NCI-H226 (cell line): ENCODE data around the gene VEPH1.

ENCODE experiments used
- DNase-seq: peaks from one replicate; pipeline ENCODE4 v3.0.0-alpha.2; 2015

The VEPH1 gene

DNA sequence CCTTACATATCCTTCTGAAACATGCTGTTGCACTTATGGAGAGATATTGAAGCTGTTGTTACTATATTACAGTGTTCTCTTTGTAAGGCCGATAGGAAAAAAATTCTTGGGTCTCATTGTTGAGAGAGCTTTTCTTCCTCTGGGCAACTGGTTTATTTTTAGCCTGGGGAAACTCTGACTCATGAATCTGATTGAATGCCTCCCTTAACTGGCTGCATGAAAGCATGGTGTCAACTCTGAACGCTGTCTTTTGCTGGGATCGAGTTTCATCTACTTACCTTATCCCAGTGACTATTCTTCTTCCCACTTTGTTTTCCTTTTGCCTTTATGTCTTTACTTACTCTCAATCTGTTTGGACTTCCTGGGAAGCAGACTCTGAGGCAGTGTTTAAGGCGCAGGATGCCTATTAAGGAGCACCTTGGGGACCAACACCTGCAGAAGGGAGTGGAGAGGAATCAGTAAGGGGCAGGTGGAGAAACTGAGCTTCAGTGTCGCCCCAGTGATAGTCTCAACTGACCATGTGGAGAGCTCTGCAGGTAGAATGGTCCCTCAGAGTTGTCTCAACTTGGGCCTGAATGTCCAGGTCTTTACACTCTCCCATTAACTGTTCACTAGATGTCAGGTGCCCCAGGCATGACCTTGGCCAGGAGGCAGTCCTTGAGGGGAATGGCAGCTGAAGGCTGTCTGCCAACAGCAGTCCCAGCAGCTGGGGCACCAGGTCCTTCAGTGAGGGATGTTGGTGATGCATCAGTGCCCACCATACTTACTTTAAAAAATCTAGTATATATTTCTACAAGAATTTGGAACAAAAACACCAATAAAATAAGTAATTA lies 254.4 kb downstream of the VEPH1 start:
- peak; percentile 75 for DNase-seq

DNA sequence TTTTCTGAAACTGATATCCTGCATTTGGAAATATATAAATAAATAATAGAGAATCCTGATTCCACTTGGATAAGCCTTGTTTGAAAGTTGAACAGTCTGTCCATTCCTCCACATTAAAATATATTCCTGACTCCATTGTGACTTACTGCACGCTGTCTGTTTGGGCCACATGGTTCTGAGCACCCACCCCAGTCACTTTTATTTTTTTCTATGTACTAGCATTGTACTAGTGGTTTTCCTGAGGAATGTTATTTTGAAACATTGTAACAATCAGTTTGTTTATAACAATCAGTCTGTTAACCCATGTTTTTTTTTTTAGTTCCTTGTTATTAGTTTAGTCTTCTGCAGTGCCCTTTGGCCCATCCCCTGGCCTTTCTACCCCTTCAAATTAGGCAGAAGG lies 255.8 kb downstream of the VEPH1 start:
- DNase-seq = no peak

DNA sequence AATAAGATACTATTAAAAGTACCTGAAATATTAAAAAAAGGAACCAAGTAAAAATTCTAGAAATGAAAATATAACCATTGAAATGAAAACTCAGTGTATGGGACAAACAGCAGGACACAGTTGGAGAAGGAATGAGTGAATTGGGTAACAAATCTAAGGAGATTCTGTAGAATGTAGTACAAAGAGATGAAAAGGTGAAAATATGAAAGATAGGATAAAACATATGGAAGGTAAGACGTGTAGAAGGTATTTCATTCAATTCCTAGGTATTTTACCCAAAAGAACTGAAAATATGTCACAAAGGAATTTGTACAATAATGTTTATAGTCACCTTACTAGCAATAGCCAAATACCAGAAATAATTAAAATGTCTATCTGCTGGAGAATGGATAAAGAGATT lies 260.4 kb downstream of the VEPH1 start:
- DNase-seq = no peak

DNA sequence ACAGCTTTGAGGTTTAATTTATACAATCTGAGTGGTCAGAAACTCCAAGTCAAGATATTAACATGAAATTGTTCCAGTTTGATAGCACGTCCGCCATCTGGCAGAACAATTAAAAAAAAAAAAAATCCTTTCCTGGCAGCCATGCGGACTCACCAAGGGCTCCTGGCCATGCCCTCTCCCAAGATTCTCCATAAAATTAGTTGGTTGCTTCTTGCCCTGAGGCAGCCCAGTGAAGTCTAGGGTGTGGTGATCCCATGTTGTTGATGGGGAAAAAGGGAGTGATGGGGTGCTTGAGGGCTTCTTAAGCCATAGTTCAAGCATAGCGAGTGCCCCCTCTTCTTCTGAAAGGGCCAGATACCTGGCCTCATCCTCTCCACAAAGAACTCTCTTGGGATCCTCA lies 261.6 kb downstream of the VEPH1 start:
- DNase-seq = no peak

DNA sequence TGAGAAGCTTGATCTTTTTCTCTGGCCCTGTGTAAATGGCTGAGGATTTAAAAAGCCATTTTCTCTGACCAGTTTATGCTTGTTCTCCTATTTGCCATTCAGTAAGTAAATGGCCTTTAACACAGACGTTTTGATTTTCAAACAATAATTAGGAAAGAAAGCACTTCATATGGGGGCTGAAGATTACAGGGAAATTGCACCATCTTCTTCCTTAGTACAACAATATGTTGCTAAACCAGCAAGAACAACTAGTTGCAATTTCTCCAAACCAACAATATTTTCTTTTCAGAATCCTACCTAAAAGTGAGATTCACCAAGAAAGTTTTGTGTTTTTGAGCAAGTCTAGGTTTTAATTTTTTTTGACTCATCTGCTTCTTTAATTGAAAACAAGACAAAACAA lies 262.8 kb downstream of the VEPH1 start:
- DNase-seq = no peak

DNA sequence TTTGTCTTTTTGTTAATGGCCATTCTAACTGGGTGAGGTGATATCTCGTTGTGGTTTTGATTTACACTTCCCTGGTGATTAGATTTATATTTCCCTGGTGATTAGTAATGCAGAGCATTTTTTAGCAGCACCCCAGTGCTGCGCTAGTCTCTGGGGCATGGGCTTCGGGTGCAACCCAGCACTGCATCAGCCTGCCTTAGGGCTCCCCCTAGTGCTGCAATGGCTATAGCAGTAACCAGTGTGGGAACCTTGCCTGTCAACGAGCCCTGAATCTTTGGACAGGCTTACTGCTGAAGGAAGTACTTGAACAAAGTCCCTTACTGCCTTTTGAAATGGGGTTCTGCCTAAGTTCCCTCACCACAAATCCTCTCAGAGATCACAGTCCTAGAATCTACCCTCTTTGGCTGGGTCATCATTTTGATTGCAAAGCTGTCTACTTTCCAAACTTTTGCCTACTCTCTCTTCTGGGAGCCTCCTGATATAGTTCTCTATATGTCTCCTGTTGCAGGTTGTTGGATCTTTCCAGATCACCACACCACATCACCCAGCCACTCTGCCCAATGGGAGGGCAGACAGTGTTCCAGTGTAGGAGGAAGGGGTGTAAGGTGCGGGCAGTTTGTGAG lies 264.0 kb downstream of the VEPH1 start:
- peak; percentile 32 for DNase-seq

DNA sequence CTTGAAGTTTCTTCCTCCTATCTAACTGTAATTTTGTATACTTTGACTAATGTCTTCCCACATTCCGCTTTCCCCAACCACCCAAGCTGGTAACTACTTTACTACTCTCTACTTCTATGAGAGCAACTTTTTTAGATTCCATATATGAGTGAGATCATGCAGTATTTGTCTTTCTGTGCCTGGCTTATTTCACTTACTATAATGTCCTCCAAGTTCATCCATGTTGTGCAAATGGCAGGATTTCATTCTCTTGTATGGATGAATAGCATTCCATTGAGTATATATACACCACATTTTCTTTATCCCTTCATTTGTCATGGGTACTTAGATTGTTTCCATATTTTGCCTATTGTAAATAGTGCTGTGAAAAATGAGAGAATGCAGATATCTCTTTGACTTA lies 264.8 kb downstream of the VEPH1 start:
- DNase-seq = no peak

DNA sequence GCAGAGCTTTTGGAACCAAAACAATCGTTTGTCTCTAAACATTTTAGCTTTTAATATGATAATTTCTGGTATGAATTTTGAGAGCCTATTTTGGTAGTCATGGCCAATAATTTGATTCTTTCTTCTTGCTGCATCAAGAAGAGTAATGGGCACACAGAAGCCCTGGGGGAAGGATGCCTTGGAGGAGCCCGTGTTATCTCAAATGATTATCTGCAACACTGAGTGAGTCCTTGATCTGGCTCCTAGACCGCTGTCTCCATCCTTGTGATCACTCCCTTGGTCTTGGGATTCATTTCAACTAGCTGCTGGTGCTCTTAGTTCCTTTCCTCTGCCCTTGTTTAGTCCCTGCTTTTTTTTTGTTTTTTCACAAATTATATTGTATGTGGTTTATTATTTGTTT lies 265.3 kb downstream of the VEPH1 start:
- DNase-seq = no peak

DNA sequence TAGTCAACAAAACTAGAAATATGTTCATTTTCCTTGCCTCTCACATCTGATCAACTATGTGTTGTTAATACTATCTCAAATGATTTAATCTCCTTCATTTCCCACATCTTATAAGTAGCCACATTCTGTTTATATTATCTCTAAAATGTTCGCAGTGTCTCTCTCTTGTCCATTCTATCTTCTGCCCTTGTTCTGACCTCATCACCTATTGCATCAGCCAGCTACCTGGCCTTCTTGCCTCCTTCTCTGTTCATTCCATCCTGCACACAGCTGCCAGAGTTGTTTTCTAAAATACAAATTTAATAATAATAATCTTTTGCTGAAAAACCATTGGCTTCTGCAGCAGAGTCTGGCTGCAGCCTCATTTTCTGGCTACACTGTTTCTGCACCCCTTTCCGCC lies 267.9 kb downstream of the VEPH1 start:
- DNase-seq = no peak

DNA sequence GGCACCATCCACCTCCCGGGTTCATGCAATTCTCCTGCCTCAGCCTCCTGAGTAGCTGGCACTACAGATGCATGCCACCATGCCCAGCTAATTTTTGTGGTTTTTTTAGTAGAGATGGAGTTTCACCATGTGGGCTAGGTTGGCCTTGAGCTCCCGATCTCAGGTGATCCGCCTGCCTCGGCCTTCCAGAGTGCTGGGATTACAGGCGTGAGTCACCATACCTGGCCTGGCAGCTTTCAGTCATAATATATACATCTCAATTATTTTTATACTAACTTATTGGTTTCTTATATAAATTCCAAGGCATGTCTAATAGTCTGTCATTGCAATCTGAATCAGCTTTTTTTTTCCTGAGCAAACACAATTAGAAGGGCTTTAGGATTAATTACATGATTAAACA lies 269.3 kb downstream of the VEPH1 start:
- no peak for DNase-seq

DNA sequence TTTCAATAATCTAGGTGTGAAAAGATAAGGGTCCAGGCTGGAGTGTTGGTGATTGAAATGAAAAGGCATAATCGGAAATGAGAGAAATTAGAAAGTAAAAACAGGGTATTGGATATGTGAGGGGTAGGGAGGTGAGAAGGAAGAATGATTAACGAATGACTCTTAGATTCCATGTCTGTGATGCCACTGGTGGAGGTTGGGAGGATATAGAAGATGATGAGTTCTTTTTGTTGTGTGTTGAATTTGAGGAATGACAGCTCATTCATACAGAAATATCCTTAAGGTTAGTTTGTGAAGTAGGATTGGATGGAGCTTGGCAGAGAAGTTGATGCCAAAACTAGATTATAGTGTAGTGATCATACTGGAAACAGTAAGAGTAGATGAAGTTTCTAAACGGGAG lies 271.1 kb downstream of the VEPH1 start:
- DNase-seq = peak; percentile 28

DNA sequence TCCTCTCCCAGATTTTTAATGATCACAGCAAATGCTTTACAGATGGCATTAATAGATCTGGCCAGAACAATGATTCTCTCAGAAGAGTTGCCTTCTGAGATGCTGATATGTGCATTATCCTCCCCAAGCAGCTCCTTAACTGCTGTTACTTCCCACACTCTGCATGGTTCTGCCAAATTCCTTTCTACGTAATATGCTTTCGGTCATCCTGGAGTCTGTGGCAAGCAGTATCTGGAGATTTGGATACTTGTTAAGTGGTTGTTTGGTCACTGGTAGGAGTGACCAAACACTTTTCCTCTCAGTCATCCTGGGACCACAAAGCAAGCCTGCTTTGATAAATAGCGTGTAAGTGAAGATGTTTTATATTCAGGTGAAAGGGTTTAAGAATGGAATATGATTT lies 272.1 kb downstream of the VEPH1 start:
- peak; percentile 80 for DNase-seq

DNA sequence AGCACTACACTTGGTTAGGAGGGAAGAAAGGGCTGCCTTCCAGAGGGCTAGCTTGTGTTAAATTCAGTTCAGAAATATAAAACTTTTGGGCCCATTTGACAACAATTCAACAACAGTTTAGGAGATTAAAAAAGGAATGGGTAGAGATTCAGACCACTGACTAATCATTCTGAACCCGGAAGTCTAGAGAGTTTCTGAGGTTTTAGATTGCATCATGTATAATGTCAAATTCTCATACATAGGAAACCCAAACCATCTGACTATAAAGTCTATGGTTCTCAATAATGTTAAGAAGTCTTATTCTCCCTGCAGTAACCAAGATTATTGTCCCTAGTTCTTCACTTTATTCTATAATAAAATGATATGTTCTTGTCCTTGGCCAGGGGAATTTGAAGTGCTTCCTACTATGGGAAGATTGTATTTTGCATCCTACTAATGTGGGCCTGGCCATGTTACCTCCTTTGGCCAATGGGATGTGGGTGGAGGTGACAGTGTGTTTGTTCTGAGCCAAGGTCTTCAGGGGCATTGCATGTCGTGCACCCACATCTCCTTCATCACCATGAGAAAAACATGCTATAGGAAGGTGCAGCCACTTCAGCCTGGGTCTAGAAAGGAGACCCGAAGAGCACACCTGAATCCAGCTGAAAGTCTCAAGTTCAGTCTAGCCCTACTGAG lies 276.9 kb downstream of the VEPH1 start:
- DNase-seq = no peak

DNA sequence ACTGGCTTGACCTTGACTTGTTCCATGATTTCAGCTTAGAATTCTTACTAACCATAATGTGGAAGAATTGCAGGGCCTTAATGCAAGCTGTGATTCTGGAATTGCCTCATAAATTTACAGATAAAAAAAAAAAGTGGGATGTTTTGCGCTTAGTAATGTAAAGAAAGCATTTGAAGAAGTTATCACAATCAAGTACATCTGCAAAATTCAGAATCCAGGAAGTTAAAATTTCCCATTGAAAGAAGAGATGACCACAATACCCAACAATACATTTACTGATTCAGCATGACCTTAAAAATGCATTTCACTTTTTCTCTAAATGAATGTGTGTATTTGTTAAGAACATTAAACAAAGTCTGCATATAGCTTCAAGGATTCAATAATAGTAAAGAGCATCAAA lies 278.2 kb downstream of the VEPH1 start:
- no peak for DNase-seq

DNA sequence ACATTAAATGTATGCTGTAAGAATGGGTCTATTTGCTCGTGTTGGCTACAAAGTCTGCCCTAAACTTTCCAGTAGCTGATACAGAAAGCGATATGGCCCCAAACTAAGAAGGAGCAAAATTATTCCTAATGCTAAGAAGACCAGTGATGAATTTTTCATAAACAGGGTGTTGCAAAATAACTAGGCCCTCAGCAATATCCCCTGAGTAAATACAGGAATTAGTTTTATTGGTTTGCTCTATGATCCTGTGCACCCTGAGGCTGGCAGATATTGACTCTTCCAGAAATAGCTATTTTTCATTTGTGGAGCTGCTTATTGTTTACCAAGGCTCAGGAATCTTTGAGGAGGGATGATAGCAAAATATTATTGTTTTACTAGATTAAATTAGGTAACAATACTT lies 282.3 kb downstream of the VEPH1 start:
- no peak for DNase-seq

DNA sequence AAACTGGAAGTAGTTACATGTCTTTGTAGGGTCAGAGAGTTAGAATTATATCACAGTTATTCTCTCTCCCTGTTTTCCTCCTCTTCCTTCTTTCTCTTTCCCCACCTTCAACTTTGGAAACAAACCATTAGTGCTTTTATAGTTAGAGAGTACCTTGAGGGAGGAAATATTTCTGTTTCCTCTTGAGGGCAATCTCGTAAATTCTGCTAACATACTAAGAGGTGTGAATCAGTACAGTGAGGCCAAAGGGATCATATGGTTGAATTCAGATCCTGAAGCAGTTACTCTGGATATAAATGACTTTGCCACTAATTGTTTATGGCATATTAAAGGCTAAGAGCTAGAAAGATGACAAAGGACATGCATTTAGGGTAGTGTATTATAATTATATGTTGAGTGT lies 283.0 kb downstream of the VEPH1 start:
- no peak for DNase-seq

DNA sequence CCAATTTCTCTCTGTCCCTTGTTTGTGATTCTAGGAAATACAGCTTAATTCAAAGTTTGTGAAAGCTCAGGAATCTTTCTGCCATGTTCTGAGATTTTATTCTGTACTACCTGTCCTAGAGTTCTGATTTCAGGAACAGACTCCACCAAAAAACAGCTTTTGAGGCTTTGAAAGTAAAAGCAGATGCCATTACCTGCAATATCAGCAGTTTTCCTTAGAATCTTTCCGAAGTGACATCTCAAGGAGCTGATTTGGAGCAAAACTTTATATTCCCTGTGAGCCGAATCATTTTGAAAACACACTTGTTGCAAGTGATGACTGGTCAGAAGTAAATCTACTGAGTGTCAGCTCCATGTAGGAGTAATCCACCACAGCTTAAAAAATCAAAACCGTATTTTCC lies 284.0 kb downstream of the VEPH1 start:
- DNase-seq = no peak
